Measurements from ENCODE around the gene ANO2. TPM values are rescaled to one million over a fixed set of nuclear protein-coding genes. Genes with fewer than 3 reads are reported as not detected.

The ANO2 gene
- total RNA-seq, 1 experiment from 2014 or later = 0.68 TPM

GRCh38 chr12:5904969-5905368 lies 40.1 kb downstream of the ANO2 start:
- Histone ChIP-seq H3K36me3 (ENCODE audit: control insufficient read depth, insufficient read depth, low read length) (no peaks in the 10 kb centered on the region), H3K27me3 (replicated peaks; ENCODE audit: control insufficient read depth, insufficient read depth, low read length) (peaks cover under 1% of the 10 kb centered on the region), H3K4me3 (ENCODE audit: low read depth, low read length) (no peak overlapping the region), H3K4me1 (no peaks in the 10 kb centered on the region), H3K9me3 (no peaks in the 10 kb centered on the region)
- TF ChIP-seq CTCF (IDR thresholded peaks at IDR 0.05; ENCODE audit: insufficient read depth in 1 of 2, low read depth in 1 of 2, low read length in 1 of 2, severe bottlenecking in 1 of 2, unreplicated experiment in 1 of 2) = no peak
- H3K27ac Mint-ChIP-seq (ENCODE audit: unreplicated experiment) = no peak overlapping the region
- no peaks in the 10 kb centered on the region for H3K36me3 Mint-ChIP-seq (ENCODE audit: insufficient read depth, unreplicated experiment)
- POLR2A ChIA-PET = no interaction called here
- DNase-seq = no peak
- peaks cover 38% of the 10 kb centered on the region for H3K27me3 Mint-ChIP-seq (ENCODE audit: insufficient read depth, unreplicated experiment)
- intact Hi-C loops (cut with micrococcal nuclease; ENCODE audit: unreplicated experiment) = no loop called here
- no TSS peak for BruUV-seq (replicated peaks)
- CTCF ChIA-PET = no interaction called here
- no peak overlapping the region for H3K4me3 Mint-ChIP-seq (ENCODE audit: unreplicated experiment)
- no peaks in the 10 kb centered on the region for H3K9me3 Mint-ChIP-seq (ENCODE audit: unreplicated experiment)
- H3K4me1 Mint-ChIP-seq (ENCODE audit: low read depth, unreplicated experiment) = no peaks in the 10 kb centered on the region

GRCh38 chr12:5904441-5904840 lies 40.6 kb downstream of the ANO2 start:
- no TSS peak for BruUV-seq (replicated peaks)

GRCh38 chr12:5902736-5903135 lies 42.3 kb downstream of the ANO2 start:
- Histone ChIP-seq H3K4me1 (no peaks in the 10 kb centered on the region), H3K4me3 (ENCODE audit: low read depth, low read length) (no peak overlapping the region), H3K9me3 (peaks cover 7% of the 10 kb centered on the region), H3K27me3 (replicated peaks; ENCODE audit: control insufficient read depth, insufficient read depth, low read length) (peaks cover 2% of the 10 kb centered on the region), H3K36me3 (ENCODE audit: control insufficient read depth, insufficient read depth, low read length) (no peaks in the 10 kb centered on the region)
- no peak for TF ChIP-seq CTCF (IDR thresholded peaks at IDR 0.05; ENCODE audit: insufficient read depth in 1 of 2, low read depth in 1 of 2, low read length in 1 of 2, severe bottlenecking in 1 of 2, unreplicated experiment in 1 of 2)
- ChIA-PET CTCF (no interaction called here), POLR2A (no interaction called here)
- H3K27me3 Mint-ChIP-seq (ENCODE audit: insufficient read depth, unreplicated experiment) = peaks cover 34% of the 10 kb centered on the region
- H3K27ac Mint-ChIP-seq (ENCODE audit: unreplicated experiment) = no peak overlapping the region
- no peak for DNase-seq
- no peaks in the 10 kb centered on the region for H3K4me1 Mint-ChIP-seq (ENCODE audit: low read depth, unreplicated experiment)
- H3K9me3 Mint-ChIP-seq (ENCODE audit: unreplicated experiment) = no peaks in the 10 kb centered on the region
- no peaks in the 10 kb centered on the region for H3K36me3 Mint-ChIP-seq (ENCODE audit: insufficient read depth, unreplicated experiment)
- intact Hi-C loops (cut with micrococcal nuclease; ENCODE audit: unreplicated experiment) = no loop called here
- no TSS peak for BruUV-seq (replicated peaks)
- H3K4me3 Mint-ChIP-seq (ENCODE audit: unreplicated experiment) = no peak overlapping the region

More at GRCh38 chr12:5904441-5904840, 40.6 kb downstream of the ANO2 start:
- DNase-seq = no peak
- no peak for TF ChIP-seq CTCF (IDR thresholded peaks at IDR 0.05; ENCODE audit: insufficient read depth in 1 of 2, low read depth in 1 of 2, low read length in 1 of 2, severe bottlenecking in 1 of 2, unreplicated experiment in 1 of 2)
- no peaks in the 10 kb centered on the region for H3K4me1 Mint-ChIP-seq (ENCODE audit: low read depth, unreplicated experiment)
- H3K36me3 Mint-ChIP-seq (ENCODE audit: insufficient read depth, unreplicated experiment) = no peaks in the 10 kb centered on the region
- intact Hi-C loops (cut with micrococcal nuclease; ENCODE audit: unreplicated experiment) = no loop called here
- Histone ChIP-seq H3K4me1 (no peaks in the 10 kb centered on the region), H3K36me3 (ENCODE audit: control insufficient read depth, insufficient read depth, low read length) (no peaks in the 10 kb centered on the region), H3K4me3 (ENCODE audit: low read depth, low read length) (no peak overlapping the region), H3K9me3 (no peaks in the 10 kb centered on the region), H3K27me3 (replicated peaks; ENCODE audit: control insufficient read depth, insufficient read depth, low read length) (peaks cover 2% of the 10 kb centered on the region)
- H3K27me3 Mint-ChIP-seq (ENCODE audit: insufficient read depth, unreplicated experiment) = peaks cover 39% of the 10 kb centered on the region
- ChIA-PET CTCF (no interaction called here), POLR2A (no interaction called here)
- H3K4me3 Mint-ChIP-seq (ENCODE audit: unreplicated experiment) = no peak overlapping the region
- H3K9me3 Mint-ChIP-seq (ENCODE audit: unreplicated experiment) = no peaks in the 10 kb centered on the region
- H3K27ac Mint-ChIP-seq (ENCODE audit: unreplicated experiment) = no peak overlapping the region
